Measurements from ENCODE around the gene FAM240A. TPM values are rescaled to one million over a fixed set of nuclear protein-coding genes. Genes with fewer than 3 reads are reported as not detected.
A peak's percentile ranks its signal among the peaks of the same experiment; 100 is the strongest.

FAM240A gene
- total RNA-seq, 1 experiment from 2014 or later: not detected

DNA sequence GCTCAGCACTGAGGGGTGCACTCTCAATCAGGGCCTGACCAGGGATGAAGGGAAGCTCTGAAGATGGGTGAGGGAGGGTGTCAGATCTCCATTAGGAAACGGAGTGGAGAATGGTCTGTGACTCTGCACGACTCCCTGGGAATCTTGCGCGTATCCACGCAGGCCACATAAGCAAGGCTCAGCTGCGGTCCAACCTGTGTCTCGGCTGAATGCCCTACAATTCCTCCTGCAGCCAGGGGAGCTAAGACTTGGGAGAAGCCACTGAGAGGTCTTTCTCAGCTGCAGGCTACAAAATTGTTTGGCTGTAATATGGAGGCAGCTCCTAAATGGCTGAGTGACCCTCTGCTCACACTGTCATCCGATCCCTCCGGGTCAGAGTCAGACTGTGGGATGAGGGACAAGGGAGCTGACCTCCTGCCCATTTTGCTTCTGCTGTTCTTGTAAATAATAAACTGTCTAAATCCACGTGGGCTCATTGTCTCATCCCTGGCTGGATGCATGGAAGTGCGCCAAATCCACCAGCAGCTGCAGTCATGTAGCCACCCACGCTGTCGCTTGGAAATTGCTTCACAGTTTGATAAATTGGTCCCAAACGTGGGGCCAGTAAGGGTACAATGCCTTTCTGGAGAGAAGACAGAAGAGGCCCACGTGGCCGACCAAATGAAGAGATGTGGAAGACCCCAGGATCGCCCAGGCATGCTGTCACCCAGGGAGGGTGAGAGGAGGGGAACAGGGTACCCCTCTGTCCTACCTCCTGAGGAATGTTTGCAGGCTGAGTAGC is 50.6 kb downstream of the FAM240A start:
- peak; percentile 14 for DNase-seq (ENCODE audit: low spot score)

DNA sequence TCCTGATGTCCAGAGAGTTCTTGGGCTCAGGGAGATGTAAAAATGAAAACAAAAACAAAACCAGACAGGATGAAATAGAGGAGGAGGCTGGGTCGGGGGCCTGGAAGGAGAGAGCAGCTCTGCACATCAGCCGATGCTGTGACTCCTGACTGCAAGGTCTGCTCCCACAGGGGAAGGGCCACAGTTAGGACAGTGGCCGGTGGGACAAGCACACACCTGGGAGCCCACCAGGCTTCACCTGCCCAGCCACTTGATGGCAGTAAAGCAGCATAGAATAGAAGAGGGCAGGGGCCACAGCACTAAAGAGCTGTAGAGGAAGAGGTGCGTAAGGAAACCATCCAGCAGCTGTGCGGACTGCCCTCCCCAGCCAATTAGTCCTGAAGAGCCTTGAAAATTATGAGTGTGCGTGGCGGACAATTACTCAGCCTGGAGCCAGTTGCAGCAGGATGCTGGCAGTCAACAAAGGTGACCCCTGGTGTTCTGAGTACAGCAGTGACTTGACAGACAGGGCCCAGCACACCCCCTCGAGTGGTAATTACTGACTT is 51.3 kb downstream of the FAM240A start:
- DNase-seq (ENCODE audit: low spot score): peak; percentile 63

DNA sequence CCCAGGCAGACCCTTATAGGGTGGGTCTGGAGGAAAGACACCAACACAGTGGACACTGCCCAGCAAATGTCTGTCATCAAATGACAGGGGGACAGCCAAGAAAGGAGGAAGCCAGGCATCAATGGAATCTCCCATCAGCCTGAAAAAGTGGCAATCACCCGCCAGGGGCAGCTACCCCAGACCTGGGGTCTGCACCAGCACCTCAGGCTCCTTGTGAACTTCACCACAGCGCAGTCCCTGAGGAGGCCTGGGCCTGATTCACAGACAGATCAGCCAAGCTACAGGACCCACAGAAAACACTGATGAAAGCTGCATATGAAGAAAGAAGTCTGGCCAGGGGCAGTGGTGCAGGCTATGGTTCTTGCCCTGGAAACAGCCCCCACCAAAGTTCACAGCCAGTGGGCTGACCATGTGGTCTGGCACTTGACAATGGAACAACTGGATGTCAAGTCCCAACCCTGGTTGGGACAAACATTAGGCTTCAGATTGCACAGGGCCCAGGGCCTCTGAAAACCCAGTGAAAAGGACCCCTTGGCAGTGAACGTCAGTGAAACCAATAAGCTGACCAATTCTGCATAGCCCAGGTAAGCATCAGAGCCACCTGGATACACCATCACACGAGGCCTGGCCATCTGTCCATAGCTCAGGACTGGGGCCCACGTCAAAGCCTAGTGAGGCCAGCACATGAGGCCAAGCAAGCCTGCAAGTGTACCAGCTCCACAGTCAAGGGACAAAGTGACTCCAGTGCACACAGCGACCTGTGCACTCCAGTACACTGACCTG is 52.1 kb downstream of the FAM240A start:
- no peak for DNase-seq (ENCODE audit: low spot score)

DNA sequence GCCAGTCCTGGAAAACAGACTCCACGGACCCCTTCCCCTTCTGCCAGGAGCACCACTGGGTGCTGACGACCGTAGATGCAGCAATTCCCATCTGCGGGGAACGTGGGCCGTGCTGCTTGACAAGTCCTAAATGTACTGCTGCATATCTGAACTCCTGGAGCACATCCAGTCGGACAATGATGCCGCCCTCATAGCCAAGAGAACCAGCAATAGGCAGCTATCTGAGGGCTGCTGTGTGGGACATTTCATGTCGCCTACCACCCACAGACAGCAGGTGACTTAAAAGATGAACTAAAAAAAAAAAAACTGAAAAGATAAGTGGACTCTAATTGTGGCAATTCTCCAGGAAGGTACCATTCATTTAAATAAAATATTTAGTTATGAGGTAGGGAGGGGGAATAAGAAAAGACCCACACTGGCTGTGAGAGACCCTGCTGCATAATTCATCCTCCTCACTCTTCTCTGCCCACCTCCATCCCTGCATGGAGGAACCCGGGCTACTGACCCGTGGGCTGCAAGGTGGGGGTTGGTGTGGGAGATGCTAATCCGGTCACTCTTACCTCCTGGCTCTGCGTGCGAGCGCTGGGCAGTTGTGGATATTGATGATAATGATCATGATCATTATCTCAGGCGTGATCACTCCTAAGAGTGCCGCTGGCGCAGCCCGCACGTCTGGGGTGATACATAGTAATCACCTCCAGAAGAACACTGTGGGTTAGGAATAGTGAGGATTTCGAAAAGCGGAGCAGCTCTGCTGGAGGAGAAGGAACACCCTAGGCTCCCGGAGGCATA is 52.8 kb downstream of the FAM240A start:
- no peak for DNase-seq (ENCODE audit: low spot score)

DNA sequence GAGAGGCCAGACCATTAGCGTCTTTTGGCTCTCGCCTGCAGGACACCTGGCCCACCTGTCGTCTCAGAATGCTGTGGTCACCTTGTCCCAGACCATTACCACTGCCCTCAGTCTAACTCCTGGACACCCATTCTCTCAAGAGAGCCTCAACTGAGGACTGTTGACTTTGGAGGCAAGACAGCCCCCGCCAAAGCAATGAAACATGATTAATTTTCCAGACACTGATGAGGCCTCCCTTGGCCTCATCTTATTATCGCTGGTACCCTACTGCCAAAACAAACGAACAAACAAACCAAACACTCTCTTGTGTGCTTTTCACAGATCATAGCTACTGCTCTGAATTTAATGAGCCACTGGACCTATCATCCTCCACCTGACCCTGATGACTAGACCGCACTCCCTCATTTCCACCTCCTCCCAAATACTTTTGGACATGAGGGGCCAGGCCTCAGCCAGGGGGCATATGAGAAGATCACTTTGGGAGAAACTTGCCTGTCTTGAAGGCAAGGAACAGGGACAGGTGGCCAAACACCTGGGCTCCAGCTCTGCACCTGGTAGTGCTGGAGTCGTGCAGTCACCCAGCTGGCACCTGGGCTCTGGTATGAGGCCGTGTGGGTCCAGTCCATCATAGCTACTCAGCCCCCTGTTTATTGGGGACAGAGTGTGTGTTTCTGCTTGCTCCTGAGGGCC is 53.6 kb downstream of the FAM240A start:
- no peak for DNase-seq (ENCODE audit: low spot score)

DNA sequence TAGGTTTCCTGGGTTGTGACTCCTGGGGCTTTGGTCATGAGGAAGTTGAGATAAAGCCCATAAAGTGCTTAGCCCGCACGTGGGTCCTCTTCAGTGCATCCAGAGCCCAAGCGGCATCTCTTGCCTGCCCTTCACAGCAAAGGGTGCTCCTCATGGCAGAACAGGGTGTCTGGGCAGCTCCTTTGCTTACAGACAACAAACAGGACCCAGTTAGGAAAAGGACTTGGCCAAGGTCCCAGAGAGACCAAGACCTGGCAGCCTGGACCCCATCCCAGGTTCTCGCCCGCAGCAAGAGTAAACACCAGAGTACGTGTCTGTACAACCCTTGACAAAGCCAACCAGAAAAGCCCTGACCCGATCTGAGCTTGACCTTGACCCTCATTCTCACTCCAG is 54.1 kb downstream of the FAM240A start:
- no peak for DNase-seq (ENCODE audit: low spot score)

DNA sequence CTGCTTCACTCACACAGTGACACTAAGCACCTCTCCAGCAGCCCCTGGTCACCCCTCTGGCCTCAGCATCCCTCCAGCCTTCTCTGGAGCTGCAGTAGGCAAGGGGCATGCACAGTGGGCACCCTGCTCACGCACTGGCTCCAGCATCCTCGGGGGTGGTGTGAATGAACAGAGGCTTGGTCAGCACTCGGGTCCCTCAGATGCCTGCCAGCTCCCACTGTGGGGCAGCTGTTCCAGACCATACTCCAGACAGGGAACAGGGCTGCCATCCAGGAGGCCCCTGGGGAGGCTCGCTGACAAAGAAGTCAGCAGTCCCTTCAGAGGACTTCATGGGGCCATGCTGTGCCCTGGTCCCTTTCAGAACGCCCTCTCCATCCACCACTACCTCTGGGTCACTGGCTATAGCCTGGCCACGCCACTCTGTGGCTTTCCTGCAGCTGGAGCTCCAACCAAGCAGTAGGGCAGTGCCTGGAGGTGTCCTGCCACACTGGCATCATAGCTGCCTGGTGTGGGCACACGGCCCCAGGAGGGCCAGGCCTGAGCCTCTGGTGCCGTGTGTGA is 54.8 kb downstream of the FAM240A start:
- no peak for DNase-seq (ENCODE audit: low spot score)

DNA sequence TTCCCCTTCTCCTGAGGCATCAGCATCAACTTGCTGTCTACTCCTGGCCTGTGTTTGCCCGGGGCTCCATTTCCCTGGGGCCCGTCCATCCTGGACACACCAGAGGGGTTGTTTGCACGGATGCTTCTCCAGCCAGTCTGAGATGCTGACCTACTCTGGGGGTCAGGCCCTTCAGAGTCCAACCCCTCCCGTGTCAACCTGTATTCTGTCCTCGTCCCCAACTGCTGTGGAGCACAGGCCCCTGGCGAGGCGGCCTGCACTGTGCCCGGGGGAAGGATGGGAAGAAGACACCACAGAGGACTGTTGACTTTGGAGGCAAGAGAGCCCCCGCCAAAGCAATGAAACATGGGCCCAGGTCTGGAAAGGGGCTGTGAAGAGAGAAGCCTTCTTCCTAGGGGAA is 55.3 kb downstream of the FAM240A start:
- no peak for DNase-seq (ENCODE audit: low spot score)

DNA sequence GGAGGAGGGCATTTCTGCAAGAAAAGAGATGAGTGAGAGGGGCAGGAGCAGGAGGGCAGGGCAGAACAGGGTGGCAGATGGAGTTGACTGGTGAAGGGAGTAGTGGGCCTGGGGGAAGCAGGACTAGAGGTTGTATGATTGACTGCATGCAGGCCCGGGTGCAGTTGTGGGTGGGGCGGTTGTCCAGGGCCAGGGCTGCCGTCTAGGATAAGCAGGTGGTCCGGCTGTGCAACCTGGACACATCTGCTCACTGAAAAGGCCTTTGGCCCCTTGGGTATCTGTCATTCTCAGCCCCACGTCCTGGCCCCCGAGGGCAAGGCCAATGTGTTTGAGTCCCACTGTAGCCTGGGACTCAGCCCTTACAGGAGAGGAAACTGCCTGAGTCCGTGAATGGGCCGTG is 55.8 kb downstream of the FAM240A start:
- DNase-seq (ENCODE audit: low spot score): no peak

DNA sequence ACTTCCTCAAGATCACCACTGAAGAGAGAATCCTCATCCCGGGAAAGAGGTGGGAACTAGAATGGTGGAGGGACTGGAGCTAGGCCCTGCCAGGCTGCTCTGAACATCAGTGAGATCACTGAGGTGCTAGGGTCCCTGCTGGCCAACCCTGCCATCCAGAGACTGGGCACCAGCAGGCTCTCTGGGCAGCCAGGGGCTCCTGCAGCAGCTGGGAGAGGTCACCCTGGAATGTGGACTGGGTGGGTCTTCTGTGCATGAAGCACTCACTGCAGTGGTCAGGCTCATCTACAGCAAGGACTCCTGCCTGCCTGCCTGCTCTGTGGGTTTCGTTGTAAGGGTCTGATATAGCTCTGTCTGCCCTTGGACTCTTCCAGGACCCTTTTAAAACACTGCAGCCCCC is 56.3 kb downstream of the FAM240A start:
- DNase-seq (ENCODE audit: low spot score): no peak

DNA sequence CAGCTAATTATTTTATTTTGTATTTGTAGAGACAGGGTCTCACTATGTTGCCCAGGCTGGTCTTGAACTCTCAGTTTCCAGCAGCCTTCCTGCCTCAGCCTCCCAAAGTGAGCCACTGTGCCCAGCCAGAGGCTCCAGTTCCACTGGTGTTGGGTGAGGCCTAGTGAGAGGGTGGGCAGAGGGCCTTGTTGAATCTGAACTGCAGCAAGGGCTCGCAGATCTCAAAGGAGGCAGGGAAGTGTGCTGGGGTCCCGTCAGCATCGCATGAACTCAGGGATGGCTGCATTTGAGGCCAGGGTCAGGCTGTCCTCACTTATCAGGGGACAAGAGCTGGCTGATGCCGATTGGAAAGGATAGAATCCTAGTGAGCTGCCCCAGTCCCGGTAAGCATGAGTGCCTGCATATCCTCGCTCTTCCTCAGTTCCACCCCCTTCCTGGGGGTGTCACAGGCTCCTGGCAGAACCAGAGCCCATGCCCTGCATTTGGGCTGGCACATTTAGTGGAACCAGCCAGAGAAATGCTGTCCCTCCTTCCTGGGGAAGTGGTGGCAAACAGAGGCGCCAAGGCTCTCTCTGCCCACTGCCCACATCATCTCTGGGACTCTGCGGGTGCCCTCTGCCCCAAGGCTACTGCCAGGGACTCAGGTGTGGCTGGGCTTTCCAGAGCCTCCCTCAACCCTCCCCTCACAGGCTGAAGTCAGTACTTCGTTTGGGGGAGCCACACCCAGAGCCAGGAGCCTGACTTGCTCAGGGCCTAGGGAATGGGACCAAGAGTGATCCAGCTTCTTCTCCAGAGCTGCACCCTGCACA is 57.1 kb downstream of the FAM240A start:
- no peak for DNase-seq (ENCODE audit: low spot score)

DNA sequence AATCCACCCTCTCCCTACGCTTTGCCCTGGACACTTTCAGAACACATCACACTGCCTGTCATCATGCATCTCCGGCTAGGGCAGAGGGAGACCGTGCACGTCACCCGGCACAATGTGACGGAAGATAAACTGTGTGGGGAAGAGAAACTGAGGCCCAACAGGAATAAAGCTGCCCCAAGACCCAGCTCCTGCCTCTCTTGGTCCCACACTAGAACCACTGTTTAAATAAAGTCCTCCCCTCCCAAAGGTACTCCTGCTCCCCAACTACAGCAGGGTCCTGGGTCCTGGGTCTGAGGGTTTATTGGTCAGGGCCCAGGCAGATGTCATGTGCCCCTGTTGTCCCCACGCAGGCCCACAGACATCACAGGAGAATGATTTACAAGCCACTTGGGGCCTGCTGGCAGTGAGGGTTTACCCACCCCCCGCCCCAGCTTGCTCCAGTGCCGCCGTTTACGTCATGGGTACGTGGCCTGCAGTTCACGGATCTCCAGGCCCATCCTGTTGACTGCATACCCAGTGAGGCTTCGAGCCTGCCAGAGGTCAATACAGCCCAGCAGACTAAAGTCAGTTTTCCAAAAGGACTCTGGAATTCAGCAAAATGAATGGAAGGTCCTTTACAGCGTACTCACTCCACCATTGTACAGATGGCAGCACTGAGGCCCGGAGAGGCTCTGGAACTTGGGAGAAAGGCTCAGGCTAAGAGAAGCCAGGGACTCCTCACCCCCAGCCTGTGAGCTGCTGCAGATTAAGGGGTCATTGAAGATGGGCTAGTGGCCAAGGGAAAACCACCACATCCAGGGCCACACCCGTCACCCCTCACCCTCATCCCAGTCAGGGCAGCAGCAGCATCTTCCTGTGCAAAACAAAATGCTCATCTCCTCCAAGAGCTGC is 57.9 kb downstream of the FAM240A start:
- no peak for DNase-seq (ENCODE audit: low spot score)

DNA sequence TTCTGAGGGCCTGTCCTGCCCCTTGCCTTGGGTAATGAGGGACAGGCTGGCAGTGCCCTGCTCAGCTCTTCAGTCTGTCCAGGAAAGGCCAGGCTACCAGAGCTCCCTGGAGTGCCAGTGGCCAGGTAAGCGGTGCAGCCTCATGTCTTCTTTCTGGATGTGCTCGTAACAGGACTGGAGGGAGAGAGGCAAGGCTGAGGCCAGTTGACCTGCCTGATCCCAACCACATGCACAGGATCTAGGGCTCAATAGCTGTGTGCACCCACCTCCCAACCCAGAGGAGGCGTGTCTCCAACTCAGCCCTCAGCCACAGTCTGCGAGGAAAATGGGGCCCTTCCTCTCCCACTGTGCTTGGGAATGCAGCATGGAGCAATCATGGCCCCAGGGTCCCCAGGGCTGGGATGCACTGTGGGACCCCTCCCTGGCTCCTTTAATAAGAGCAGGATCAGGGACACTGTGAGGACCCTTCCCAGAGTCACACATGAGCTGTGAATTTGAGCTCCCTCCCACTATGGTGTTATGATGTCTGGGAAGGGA is 58.6 kb downstream of the FAM240A start:
- no peak for DNase-seq (ENCODE audit: low spot score)

DNA sequence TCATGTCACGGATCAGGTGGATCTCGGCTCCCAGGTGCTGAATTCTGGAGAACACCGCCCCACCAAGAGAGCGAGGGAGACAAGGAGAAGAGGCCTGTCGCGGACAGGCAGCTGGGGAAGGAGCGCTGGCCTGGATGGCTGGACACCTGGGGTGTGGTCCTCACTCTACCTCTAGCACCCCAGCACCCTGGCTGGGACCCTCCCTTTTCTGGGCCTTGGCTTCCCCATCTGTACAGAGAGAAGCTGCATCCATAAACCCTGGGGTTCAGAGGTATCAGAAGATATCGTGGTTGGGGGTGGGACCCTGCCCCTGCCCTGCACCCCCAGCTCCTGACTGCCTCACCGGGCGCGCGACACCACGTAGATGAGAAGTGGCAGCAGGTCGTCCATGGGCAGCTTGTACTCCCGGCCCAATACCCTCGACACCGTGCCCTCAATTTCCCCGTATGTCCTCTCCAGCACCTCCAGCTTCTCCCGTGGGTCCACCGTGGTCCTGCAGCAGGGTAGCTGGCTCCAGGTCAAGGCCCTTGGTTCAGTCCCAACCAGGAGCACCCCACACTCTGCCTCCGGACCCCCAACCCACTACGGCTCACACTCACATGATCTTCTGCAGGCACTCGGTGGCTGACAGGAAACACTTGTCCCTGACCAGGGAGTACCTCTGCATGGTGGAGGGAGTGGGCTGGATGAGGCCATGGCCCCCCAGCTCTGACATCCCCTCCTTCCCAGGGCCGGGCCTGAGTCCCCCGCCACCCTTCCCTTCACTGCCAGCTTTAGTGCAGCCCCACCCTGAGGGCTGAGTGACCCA is 59.4 kb downstream of the FAM240A start:
- no peak for DNase-seq (ENCODE audit: low spot score)

DNA sequence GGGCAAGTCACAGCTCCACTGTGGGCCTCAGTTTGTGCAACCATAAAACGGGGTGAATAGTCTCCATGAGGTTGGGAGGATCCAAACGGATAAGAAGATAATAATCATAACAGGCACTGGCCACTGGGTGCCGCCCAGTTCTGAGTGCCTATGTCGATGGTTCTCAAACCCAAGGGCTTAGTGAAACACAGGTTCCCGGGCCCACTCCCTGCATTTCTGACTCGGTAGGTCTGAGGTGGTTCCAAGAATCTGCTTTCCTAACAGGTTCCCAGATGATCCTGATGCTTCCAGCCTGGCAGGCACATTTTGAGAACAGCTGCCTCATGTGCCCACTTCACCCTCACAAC is 60.0 kb downstream of the FAM240A start:
- no peak for DNase-seq (ENCODE audit: low spot score)

DNA sequence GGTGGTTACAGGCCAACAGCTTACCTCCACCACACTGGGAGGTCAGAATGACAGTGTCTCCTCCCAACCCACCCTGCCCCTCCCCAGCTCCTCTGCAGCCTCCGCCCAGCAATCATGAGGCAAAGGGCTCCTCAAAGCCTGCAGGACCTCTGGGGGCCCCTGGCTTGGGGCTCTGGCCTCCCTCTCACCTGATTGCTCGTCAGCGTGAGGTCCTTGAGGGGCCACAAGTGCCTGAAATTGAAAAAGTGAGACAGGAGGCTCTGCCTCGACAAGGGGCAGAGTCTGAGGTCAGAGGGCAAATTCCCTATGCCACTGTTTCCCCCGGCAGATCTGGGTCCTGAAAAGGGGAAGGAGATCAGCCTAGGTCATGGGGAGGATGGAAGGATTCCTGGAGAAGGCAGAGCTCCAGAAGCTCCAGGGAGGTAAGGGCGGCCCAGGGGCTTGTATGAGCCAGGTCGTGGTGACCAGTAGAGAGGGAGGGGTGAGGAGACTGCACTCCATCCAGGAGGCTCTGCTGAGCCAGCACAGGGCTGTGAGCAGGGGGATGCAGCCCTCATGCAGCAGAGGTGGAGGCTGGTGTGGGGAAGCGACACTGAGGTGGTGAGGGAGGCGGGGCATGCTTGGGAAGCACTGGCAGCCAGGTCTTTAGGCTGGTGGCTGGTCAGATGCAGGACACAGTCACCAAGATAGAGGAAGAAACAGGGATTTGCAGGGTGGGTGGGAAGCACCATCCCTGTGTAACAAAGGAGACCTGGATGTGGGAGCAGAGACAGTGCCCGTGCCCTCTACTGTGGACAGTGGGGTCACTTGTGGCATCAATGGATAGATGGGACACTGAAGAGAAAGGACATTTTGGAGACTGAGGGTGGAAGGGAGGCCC is 61.1 kb downstream of the FAM240A start:
- no peak for DNase-seq (ENCODE audit: low spot score)
